GM12892 (cell line): Measurements from ENCODE around the gene TPSAB1.

Source experiments
- POLR2A ChIP-seq: IDR thresholded peaks from 2 replicates; pipeline ENCODE4 v1.6.1; 2011; ENCODE audit warnings: low read depth, low read length, control low read depth
- POLR2AphosphoS5 ChIP-seq: IDR thresholded peaks from 2 replicates; pipeline ENCODE4 v1.6.1; 2011; ENCODE audit warnings: low read depth, low read length, control low read depth

DNA sequence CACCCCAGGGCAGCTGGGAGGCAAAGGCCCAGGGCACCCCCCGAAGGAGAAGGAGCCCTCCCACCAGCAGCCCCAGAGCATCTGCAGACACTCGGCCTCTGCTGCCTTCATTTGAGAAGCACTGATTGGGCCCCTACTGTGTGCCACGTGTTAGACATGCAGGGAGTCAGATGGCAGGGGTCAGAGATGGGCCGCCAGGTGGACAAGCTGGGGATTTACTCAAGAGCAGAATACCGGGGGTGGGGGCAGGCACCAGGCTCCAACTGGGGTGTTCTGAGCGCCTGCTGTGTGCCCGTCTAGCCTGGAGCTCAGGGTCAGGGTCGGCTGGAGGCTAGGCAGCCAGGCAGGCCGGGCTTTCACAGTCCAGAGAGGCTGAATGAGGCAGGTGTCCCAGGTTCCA lies 34.2 kb upstream of the TPSAB1 start:
- no peak for TF ChIP-seq POLR2AphosphoS5
- no peak for TF ChIP-seq POLR2A
